ENCODE measurements around the gene SRI.
A peak's percentile ranks its signal among the peaks of the same experiment; 100 is the strongest.

The SRI gene

DNA sequence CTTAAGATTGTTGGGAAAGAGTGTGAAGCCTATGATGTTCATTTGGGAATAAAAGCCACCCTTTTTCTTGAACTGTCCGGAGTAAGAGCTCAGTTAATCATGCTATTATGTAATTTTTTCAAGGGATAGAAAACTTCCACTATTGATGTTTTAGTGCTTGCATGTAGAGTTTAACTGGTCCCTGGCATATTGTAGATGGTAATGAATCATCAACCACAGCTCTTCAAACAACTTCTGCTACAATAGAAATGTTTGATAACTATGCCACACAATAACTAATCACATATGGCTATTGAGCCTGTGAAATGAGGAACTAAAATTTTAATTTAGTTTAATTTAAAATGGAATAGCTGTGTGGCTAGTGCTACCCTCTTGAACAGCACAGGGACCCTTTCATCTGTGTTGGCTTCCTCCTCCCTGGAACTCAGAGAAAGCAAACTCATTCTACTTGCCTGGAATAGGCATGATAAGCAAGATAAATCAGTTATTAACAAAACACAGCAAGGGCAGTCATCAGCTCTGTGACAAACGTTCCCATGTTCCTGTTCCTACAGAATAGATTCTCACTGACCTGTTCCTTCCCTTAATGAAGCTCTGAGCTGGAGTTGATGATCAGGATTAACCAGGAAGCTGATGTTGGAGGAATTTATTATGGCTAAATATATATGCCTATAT, 4.9 kb upstream of the SRI start:
- no peak for DNase-seq

GRCh38 chr7:88223265-88223664, 3.4 kb upstream of the SRI start:
- no peak for DNase-seq

- DNase-seq = peak; percentile 9
Measured at GRCh38 chr7:88218836-88219605, 817 bp downstream of the SRI start.

DNA sequence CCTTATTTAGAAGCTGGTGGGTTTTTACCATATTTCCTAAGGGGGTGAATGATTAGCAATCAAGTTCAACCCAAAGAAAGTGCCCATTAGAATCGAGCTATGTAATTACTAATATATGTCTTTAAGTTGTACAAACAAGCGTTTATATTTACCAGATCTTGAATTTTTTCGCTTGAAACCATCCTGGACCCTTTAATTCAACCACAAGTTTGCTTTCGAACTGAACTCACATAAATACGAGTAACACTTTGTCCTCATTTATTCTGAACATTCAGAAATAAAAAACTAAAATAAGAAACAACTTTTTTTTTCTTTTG, 1.5 kb downstream of the SRI start:
- DNase-seq = no peak

DNA sequence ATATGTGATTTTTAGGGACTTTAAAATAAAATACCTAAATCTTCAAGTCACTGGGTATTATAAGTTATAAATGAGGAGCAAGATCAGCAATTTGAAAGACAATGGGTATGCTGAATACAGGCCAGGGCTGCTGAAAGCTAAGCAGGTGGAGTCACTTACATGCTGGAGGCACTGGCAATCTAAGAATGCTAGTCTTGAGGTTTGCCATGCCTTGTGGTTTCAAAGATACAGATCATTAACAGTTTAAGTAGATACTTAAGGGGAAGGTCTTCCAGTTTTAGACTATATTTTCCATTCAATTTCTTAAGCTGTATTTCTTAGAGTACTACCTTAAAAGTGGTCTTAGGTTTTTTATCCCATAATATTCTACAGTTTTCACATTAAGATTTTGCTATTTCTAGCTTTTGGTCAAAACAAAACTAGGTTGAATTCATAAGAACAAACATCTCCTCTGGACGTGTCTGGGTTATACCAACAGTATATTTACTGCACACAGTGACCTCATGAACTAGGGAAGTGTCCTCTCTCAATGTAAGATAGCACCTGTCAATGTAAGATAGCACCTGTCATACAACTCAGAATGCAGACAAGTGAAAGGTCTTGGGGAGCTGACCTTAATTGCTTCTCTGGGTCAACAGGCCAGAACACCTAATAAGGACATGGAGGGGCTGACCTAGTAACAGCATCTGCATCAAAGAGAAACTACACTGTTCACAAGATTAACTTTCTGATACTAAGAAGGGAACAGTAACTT, 2.0 kb downstream of the SRI start:
- no peak for DNase-seq

- DNase-seq = no peak
Measured at GRCh38 chr7:88216276-88216675, 3.6 kb downstream of the SRI start.

- DNase-seq = no peak
Measured at GRCh38 chr7:88215295-88215694, 4.5 kb downstream of the SRI start.

DNA sequence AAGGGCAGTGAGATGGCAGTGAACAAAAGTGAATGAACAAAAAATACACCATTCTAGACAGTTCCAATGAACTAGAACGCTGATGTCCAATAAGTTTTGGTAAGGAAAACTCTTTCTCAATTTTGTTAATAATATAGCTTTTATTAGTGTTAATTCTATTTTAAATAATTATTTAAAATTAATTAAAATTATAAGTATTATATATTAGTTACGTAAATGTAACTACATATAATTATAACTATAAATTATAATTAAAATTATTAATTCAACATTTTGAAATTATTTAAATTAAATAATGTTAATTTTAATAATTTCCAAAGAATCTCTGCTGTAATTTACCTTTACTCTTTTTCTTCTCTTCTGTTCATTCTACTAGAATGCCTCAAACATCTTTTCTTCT, 5.4 kb downstream of the SRI start:
- no peak for DNase-seq

GRCh38 chr7:88212918-88213317, 6.9 kb downstream of the SRI start:
- no peak for DNase-seq

GRCh38 chr7:88208521-88208920, 11.3 kb downstream of the SRI start:
- no peak for DNase-seq

- DNase-seq = no peak
Measured at GRCh38 chr7:88206254-88206653, 13.6 kb downstream of the SRI start.

- no peak for DNase-seq
Measured at GRCh38 chr7:88205179-88205578, 14.7 kb downstream of the SRI start.

GRCh38 chr7:88204525-88205110, 15.2 kb downstream of the SRI start:
- DNase-seq = no peak

DNA sequence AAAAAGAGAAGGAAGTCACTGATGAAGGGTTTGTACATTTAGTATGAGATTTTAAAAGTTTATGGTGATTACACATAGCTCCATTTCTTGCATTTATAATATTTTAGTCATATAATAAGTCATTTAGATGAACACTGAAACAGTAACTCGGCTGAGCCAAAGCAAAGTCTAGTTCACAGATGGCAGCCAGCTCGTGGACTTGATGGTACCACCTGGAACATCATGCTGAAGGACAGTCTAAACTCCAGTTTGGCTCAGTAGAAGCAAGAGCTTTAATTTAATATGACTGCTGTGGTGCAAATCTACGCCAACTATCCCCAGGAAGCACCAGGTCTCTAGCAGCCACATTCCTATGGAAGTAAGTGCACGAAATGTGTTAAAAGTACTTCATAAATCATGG, 16.4 kb downstream of the SRI start:
- no peak for DNase-seq

DNA sequence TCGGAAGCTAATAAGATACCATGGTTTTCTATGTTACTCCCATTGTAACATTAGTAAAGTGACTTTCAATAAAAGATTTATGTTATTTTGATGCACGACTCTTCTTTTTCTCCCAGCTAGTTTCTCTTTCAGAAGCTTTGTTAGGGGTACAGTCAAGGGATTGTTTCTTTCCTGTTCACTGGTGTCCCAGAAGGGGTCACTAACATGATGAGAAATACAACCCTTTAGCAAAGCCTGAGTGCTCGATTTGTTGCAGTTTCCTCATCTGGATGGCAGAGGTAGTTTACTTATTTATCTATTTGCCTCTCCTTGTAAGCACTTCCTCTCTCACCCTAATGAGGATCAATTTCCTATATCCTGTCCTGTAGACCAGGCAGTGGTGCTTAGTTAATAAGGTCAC, 17.0 kb downstream of the SRI start:
- DNase-seq = no peak

DNA sequence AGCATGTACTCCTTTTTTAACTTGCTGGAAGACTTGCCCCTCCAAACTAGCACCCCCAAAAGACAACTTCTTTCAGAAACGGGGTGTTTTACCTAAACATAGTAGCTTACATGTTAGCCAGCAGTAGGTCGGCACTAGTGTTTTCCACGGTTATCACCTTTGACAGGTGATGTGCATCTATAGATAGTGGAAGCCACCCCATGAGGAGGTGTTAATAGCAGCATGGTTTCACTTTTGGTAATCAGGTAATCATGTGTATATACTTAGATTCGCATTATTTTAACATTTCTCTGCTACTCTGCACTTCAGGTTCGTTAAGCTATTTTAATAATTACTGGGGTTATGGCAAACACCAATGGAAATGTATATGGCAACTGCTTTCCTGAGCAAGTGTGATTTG, 17.6 kb downstream of the SRI start:
- no peak for DNase-seq

DNA sequence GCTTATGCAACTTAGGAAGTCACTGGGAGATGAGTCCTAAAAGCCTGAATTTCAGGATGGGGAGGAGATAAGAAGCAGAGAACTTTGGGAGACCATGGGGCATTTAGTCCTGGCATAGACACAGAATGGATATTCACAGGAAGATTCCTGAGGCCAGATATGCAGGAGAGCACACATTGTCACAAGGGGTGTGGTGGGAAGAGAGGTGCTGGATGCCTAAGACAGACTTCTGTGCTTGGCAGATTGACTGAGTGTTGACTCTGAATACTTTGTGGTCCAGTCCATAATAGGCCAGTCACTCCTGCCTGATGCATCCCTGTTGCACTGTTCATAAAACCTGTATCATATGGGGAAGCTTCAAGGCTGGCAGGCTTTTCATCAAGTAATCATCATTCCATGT, 18.5 kb downstream of the SRI start:
- no peak for DNase-seq

- DNase-seq = no peak
Measured at GRCh38 chr7:88200789-88201188, 19.0 kb downstream of the SRI start.

- DNase-seq = no peak
Measured at GRCh38 chr7:88200261-88200660, 19.6 kb downstream of the SRI start.

- no peak for DNase-seq
Measured at GRCh38 chr7:88191911-88192310, 27.9 kb downstream of the SRI start.

DNA sequence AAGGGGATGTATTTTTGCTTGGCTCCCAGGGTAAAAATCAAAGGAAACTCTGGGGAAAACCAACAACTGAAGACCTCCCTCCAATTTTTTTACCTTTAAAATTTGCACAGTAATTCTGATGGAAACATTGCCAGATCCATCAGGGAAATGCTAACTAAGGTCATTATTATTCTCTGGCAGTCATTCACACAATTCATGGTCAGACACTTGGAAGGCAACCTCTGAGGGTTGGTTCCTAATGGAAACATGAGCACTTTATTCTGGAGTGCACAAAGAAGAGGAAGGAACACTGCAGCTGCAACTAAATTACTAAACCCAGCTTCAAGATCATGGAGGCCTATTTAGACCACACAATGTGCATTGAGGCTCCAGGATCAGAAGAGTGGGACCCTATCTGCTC, 34.2 kb downstream of the SRI start:
- DNase-seq = no peak

DNA sequence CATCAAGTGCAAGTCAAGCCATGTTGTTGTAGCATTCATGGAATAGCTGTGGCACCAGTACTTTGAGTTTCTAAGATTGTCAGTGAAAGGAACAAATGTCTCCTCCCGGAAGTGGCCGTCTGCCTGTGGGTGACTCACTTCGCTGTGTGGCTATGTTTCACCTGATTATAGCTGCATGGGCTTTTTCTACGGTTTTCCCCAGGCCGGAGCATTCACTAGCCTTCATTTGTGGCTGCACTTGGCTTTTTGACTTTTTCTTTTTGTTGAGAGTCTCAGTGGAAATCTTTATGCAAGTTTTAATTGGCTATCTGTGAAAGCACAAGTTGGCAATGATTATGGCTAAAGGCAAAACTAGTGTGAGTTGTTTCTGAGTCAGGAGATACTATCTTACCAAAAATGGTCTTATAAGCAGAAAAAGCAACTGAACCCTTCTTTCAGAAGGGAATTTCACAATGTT, 35.0 kb downstream of the SRI start:
- no peak for DNase-seq

DNA sequence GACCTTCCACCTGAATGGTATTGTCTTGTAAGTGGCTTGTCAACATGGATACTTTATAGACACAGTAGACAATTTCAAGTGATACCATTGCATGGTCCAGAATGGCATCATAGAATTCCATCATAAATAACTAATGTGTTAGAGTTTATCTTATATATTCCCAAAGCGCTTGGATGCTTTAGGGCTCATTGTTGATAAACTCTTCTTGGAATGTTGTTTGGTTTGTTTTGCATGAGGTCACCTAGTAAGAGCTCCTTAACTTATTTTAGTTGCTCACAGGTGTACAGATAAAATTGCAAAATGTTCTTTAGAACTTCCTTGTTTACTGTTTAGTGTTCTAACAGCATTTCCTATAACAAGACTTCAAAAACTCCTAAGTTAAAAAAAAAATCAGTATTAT, 36.8 kb downstream of the SRI start:
- DNase-seq = no peak

GRCh38 chr7:88176190-88176589, 43.6 kb downstream of the SRI start:
- no peak for DNase-seq
